GM23248 (cell line): Measurements from ENCODE around the gene STK32A. TPM values are rescaled to one million over a fixed set of nuclear protein-coding genes. Genes with fewer than 3 reads are reported as not detected.
A peak's percentile ranks its signal among the peaks of the same experiment; 100 is the strongest.

ENCODE experiments used
- DNase-seq: peaks from one replicate; pipeline ENCODE4 v3.0.0-alpha.2; 2015
- H2AFZ ChIP-seq: fragments of 200-600 bp; sonication (generic); 2 replicates; pipeline ENCODE4 v1.6.1; 2016; ENCODE audit warnings: antibody characterized with exemption
- H3F3A ChIP-seq: fragments of 200-600 bp; sonication (generic); 2 replicates; pipeline ENCODE4 v1.6.1; 2016; ENCODE audit warnings: mild to moderate bottlenecking, antibody characterized with exemption, mixed run types; ENCODE audit not compliant: insufficient read depth
- H3K27ac ChIP-seq: fragments of 200-600 bp; sonication (generic); 2 replicates; pipeline ENCODE4 v1.5.1; 2016; ENCODE audit warnings: mild to moderate bottlenecking
- H3K27me3 ChIP-seq: fragments of 200-600 bp; sonication (generic); replicated peaks from 2 replicates; pipeline ENCODE4 v1.6.1; 2016; ENCODE audit warnings: mild to moderate bottlenecking; ENCODE audit not compliant: insufficient read depth
- H3K36me3 ChIP-seq: fragments of 200-600 bp; sonication (generic); 2 replicates; pipeline ENCODE4 v1.6.1; 2016; ENCODE audit warnings: low read depth, mild to moderate bottlenecking
- H3K4me1 ChIP-seq: fragments of 200-600 bp; sonication (generic); 2 replicates; pipeline ENCODE4 v1.6.1; 2016; ENCODE audit warnings: mild to moderate bottlenecking; ENCODE audit not compliant: insufficient read depth
- H3K4me2 ChIP-seq: fragments of 200-600 bp; sonication (generic); one replicate; pipeline ENCODE4 v1.6.1; 2016; ENCODE audit warnings: mild to moderate bottlenecking; ENCODE audit not compliant: unreplicated experiment
- H3K4me3 ChIP-seq: fragments of 200-600 bp; sonication (generic); 2 replicates; pipeline ENCODE4 v1.5.1; 2016; ENCODE audit warnings: mild to moderate bottlenecking
- H3K79me2 ChIP-seq: fragments of 200-600 bp; sonication (generic); 2 replicates; pipeline ENCODE4 v1.6.1; 2016; ENCODE audit warnings: mild to moderate bottlenecking; ENCODE audit not compliant: insufficient read depth
- H3K9ac ChIP-seq: fragments of 200-600 bp; sonication (generic); 2 replicates; pipeline ENCODE4 v1.6.1; 2016; ENCODE audit warnings: mild to moderate bottlenecking
- H3K9me2 ChIP-seq: fragments of 200-600 bp; sonication (generic); 2 replicates; pipeline ENCODE4 v1.6.1; 2016; ENCODE audit warnings: mixed run types, mild to moderate bottlenecking, moderate library complexity; ENCODE audit not compliant: insufficient read depth
- H3K9me3 ChIP-seq: fragments of 200-600 bp; sonication (generic); one replicate; pipeline ENCODE4 v1.6.1; 2017; ENCODE audit warnings: low read depth
- H4K20me1 ChIP-seq: fragments of 200-600 bp; sonication (generic); 2 replicates; pipeline ENCODE4 v1.6.0; 2016; ENCODE audit not compliant: insufficient read depth
- EZH2 ChIP-seq: fragments of 200-600 bp; sonication (generic); IDR thresholded peaks from 2 replicates; pipeline ENCODE4 v1.6.1; 2018; ENCODE audit warnings: antibody characterized with exemption, mild to moderate bottlenecking; ENCODE audit not compliant: insufficient read depth, poor library complexity, severe bottlenecking
- EZH2phosphoT487 ChIP-seq: fragments of 200-600 bp; sonication (generic); IDR thresholded peaks from 2 replicates; pipeline ENCODE4 v1.6.1; 2018; ENCODE audit warnings: antibody characterized with exemption, moderate library complexity, mild to moderate bottlenecking, low read depth; ENCODE audit not compliant: insufficient read depth
- WGBS, 2 experiments: methylation state at CpG; one replicate each; pipeline ENCODE4 v1.1.6; 2015 to 2017; ENCODE audit warnings: low lambda C conversion rate in 2 of 2, low coverage in 1 of 2; ENCODE audit errors: missing lambda C conversion rate in 2 of 2; 5-methylcytosine and 5-hydroxymethylcytosine counted together
- in situ Hi-C: fragments of 300-500 bp; cut with MboI; formaldehyde crosslinking; loops from 2 replicates; pipeline ENCODE4 v1.15.0; 2020
- polyA plus RNA-seq: library from polyadenylated mRNA; unstranded; fragments of >200 nt; fragmentation: Nextera tagmentation; extraction: Ambion mirVana; gene quantifications from 2 replicates; pipeline ENCODE4 v1.2.1, GENCODE V29; 2016
- total RNA-seq: library from RNA; depleted of rRNA; stranded (reverse); fragments of >200 nt; shearing (Covaris generic); gene quantifications from 2 replicates; pipeline ENCODE4 v1.2.3, GENCODE V29; 2014

STK32A gene
- total and polyA plus RNA-seq, 2 experiments from 2014 or later, result 1.3 to 1.5 TPM

DNA sequence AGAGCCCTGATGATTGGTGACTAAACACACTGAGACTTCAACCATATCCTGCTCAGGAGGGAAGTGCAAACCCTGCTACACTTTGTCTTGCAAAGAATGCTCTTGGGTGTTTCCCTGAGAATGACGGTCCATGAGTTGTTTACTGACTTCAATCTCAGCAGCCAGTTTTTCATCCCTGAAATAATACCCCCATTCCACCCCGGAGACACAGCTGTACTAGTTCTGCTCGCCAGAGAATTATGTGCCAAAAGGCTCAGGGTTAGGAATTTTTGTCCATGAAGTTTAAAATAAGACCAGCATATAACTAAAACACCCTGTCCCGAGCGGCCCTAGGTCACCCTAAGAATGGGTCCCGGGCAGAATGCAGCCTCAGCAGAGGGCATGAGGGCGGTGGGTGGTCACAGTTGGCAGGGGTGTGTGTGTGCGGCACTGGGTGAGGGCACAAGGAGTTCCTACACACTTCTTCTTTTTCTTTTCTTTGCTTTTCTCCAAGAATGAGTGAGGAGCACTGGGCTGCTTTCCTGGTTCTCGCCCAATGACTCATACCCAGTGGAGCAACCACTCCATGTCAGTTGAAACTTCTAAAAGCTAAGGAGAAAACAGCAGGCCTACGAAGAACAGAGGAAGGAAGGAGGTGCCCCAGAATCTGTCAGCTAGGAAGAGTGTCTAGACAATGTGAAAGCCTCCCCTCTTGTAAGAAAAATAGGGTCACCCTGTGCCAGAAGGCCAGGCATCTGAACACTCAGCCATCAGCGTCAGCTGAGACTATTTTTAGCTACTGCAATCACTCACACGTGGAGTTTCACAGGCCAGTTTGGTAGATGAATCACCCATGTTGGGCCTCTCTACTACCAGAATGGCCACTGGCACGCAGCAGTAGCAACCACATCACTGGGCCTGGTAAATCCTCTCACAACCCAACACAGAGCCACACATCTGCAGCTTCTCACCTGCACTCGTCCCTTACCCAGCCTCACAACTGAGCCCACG lies 169.1 kb downstream of the STK32A start:
- peak; percentile 98 for DNase-seq
- Histone ChIP-seq H3K9me2 (no peaks in the 10 kb centered on the region), H2AFZ (peak overlapping the region; percentile 74), H3K4me2 (peak overlapping the region; percentile 91), H3K79me2 (no peaks in the 10 kb centered on the region), H3K9me3 (no peaks in the 10 kb centered on the region), H4K20me1 (no peaks in the 10 kb centered on the region), H3F3A (peaks cover 37% of the 10 kb centered on the region), H3K27ac (peak overlapping the region; percentile 100), H3K9ac (peak overlapping the region; percentile 95), H3K4me3 (peak overlapping the region; percentile 70), H3K4me1 (peaks cover 42% of the 10 kb centered on the region), H3K36me3 (no peaks in the 10 kb centered on the region), H3K27me3 (no peaks in the 10 kb centered on the region)
- 0% methylated on average over 15 of the region's 15 CpGs for WGBS, 2 experiments
- no peak for TF ChIP-seq EZH2phosphoT487
- TF ChIP-seq EZH2, result no peak
- in situ Hi-C loops, result no loop called here

DNA sequence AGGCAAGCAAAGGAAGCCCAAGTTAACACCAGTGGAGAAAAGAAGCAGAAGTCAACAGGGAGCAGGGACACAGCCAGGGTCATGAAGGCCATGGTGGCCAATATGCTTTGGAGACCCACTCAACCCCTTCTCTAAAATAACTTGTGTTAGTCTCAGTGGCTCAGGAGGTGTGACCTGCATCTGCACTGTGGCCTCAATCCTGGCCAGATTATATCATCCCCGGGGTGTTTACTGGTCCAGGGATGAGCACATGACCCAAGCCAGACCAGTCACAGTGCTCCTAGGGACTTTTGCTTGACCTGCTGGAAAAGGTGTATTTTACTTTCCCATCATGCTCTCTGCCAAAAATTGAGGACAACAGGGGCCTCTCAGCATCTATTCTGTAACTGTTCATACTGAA lies 169.9 kb downstream of the STK32A start:
- no peak for TF ChIP-seq EZH2phosphoT487
- no peak for TF ChIP-seq EZH2
- Histone ChIP-seq H2AFZ (peak overlapping the region; percentile 74), H3K27ac (peak overlapping the region; percentile 100), H3F3A (peaks cover 37% of the 10 kb centered on the region), H3K9me3 (no peaks in the 10 kb centered on the region), H3K4me3 (no peak overlapping the region), H3K79me2 (no peaks in the 10 kb centered on the region), H3K9me2 (no peaks in the 10 kb centered on the region), H4K20me1 (no peaks in the 10 kb centered on the region), H3K4me2 (peak overlapping the region; percentile 91), H3K27me3 (no peaks in the 10 kb centered on the region), H3K4me1 (peaks cover 42% of the 10 kb centered on the region), H3K9ac (peak overlapping the region; percentile 95), H3K36me3 (no peaks in the 10 kb centered on the region)
- in situ Hi-C loops, result no loop called here
- DNase-seq, result peak; percentile 40
- WGBS, 2 experiments, result 100% methylated on average over 1 of the region's 1 CpG

DNA sequence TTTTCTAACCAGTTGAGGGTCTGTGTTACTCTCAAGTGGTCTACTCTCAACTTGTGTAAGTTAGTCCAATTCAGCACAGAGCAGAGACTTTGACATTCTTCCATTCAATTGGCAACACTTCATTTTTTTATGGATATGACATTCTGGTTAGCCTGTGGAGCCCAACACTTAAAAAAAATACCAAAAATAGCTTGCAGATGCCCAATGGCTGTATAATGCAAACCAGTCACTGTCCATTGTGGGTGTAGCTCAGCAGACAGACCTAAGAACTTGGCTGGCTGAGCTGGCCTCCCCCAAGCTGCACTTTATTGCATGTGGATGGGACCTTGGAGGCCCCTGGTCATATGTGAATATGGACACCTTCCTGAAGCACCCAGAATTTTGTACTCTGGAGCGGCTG lies 171.8 kb downstream of the STK32A start:
- no peak overlapping the region for H3K4me3 ChIP-seq
- H3K4me1 ChIP-seq, result peaks cover 45% of the 10 kb centered on the region
- TF ChIP-seq EZH2phosphoT487 (no peak), EZH2 (no peak)
- no peaks in the 10 kb centered on the region for H3K27me3 ChIP-seq
- no peak overlapping the region for H3K27ac ChIP-seq
- DNase-seq, result peak; percentile 48
- 100% methylated on average over 1 of the region's 1 CpG for WGBS, 2 experiments
- H3K79me2 ChIP-seq, result no peaks in the 10 kb centered on the region
- no peaks in the 10 kb centered on the region for H3K9me2 ChIP-seq
- H3F3A ChIP-seq, result peaks cover 33% of the 10 kb centered on the region
- H3K36me3 ChIP-seq, result no peaks in the 10 kb centered on the region
- no peak overlapping the region for H3K9ac ChIP-seq
- H2AFZ ChIP-seq, result no peak overlapping the region
- in situ Hi-C loops, result no loop called here
- H4K20me1 ChIP-seq, result no peaks in the 10 kb centered on the region
- no peaks in the 10 kb centered on the region for H3K9me3 ChIP-seq
- H3K4me2 ChIP-seq, result no peak overlapping the region

DNA sequence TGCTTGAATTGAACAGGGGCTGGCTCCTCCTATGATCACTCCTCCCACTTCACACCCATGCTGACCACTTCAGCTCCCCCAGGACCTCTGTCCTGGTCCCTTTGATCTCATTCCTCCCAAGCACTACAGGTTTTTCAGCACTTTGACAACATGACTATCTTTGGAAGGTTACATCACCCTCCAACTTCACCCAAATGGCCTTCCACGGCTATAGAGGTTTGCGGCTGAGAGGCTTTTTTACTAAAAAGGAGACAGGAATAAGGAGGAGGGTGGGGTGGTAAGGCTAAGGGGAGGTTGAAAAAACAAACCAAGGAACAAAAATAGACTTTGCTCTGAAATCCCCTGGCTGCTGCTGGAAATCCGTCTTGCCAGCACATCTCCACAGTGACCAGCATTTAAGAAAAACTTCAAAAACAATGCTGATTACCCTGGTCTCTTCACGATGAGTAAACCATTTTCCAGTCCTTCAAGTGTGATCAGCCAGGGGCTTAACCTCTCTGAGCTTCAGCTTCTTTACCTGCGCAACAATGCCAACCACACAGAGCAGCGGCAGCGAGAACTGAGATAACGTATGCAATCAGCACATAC lies 172.4 kb downstream of the STK32A start:
- no peak for TF ChIP-seq EZH2
- Histone ChIP-seq H3K9ac (no peak overlapping the region), H3K27ac (no peak overlapping the region), H3K9me2 (no peaks in the 10 kb centered on the region), H4K20me1 (no peaks in the 10 kb centered on the region), H3K79me2 (no peaks in the 10 kb centered on the region), H3K27me3 (no peaks in the 10 kb centered on the region), H3F3A (peaks cover 28% of the 10 kb centered on the region), H3K4me2 (no peak overlapping the region), H3K4me1 (peaks cover 48% of the 10 kb centered on the region), H3K4me3 (no peak overlapping the region), H2AFZ (no peak overlapping the region), H3K36me3 (no peaks in the 10 kb centered on the region), H3K9me3 (no peaks in the 10 kb centered on the region)
- in situ Hi-C loops, result no loop called here
- peak; percentile 15 for DNase-seq
- WGBS, 2 experiments, result 70 to 74% methylated on average over 8 of the region's 8 CpGs
